ENCODE measurements around the gene DNAH11. TPM values are rescaled to one million over a fixed set of nuclear protein-coding genes. Genes with fewer than 3 reads are reported as not detected.

DNAH11 gene
- total RNA-seq, 6 donors from 2014 or later = 4.2 to 45.5 (median 12.0) TPM

DNA sequence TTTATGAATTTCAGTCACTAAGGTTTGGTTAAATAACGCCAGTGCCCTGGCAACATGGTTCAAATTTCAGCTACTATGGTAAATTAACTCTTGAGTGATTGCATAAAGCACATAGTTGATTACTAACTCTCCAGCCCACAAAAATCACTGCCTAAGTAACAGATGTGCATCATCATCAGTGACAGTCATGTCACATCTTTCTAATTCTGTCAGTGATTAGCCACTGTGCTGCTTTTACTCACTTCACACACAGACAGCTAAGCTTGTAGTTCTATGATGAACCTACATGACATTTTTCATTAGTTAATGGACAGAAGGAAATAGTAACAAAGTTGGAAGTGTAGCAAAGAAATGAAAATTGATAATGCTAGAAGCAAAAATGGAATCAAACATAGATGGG lies 108.9 kb downstream of the DNAH11 start:
- Histone ChIP-seq H3K9me3 (no peaks in the 10 kb centered on the region), H3K27ac (no peak overlapping the region), H3K4me3 (no peak overlapping the region), H3K36me3 (no peaks in the 10 kb centered on the region), H3K4me1 (no peaks in the 10 kb centered on the region), H3K27me3 (no peaks in the 10 kb centered on the region)
- no peak for DNase-seq
- WGBS, 2 donors = 41 to 69% methylated on average over 1 of the region's 1 CpG
- no peak for TF ChIP-seq POLR2A (IDR thresholded peaks at IDR 0.05)
- TF ChIP-seq POLR2AphosphoS5 (IDR thresholded peaks at IDR 0.05) = no peak
- no peak for TF ChIP-seq EP300 (IDR thresholded peaks at IDR 0.05)
- TF ChIP-seq CTCF (IDR thresholded peaks at IDR 0.05) = no peak
- ATAC-seq (ENCODE audit: low FRiP score in 2 of 2) = no peak

GRCh38 chr7:21653623-21654022 lies 110.8 kb downstream of the DNAH11 start:
- no peak for ATAC-seq (ENCODE audit: low FRiP score in 2 of 2)
- WGBS, 2 donors = 89 to 95% methylated on average over 4 of the region's 4 CpGs
- Histone ChIP-seq H3K4me1 (no peaks in the 10 kb centered on the region), H3K27ac (no peak overlapping the region), H3K27me3 (no peaks in the 10 kb centered on the region), H3K36me3 (no peaks in the 10 kb centered on the region), H3K4me3 (no peak overlapping the region), H3K9me3 (no peaks in the 10 kb centered on the region)
- no peak for DNase-seq
- no peak for TF ChIP-seq POLR2AphosphoS5 (IDR thresholded peaks at IDR 0.05)
- TF ChIP-seq EP300 (IDR thresholded peaks at IDR 0.05) = no peak
- TF ChIP-seq CTCF (IDR thresholded peaks at IDR 0.05) = no peak
- no peak for TF ChIP-seq POLR2A (IDR thresholded peaks at IDR 0.05)

DNA sequence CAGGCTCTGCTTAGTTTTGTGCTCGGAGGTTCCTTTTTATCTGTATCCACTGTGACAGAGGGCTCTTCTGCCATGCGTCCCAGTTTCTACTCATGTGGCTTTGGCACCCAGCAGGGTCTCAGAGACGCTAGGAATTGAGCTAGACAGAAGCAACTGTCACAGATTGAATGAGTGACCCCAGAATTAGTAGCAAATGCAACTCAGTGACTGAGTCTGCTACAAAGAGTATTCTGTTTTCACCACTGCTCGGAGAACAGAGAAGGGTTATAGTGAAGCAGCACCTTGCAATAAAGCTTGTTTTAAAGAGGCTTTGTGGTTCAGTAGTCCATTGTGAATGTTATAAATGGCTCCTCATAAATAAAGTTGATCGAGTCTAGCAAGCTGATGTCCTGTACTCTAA lies 113.2 kb downstream of the DNAH11 start:
- Histone ChIP-seq H3K4me3 (no peak overlapping the region), H3K9me3 (peaks cover 0 to 4% (median 2%) of the 10 kb centered on the region in 4 donors), H3K36me3 (no peaks in the 10 kb centered on the region), H3K27ac (no peak overlapping the region), H3K27me3 (no peaks in the 10 kb centered on the region), H3K4me1 (no peaks in the 10 kb centered on the region)
- no peak for TF ChIP-seq EP300 (IDR thresholded peaks at IDR 0.05)
- no peak for TF ChIP-seq POLR2A (IDR thresholded peaks at IDR 0.05)
- no peak for TF ChIP-seq CTCF (IDR thresholded peaks at IDR 0.05)
- TF ChIP-seq POLR2AphosphoS5 (IDR thresholded peaks at IDR 0.05) = no peak
- ATAC-seq (ENCODE audit: low FRiP score in 2 of 2) = no peak
- 89 to 94% methylated on average over 5 of the region's 5 CpGs for WGBS, 2 donors
- no peak for DNase-seq

GRCh38 chr7:21656796-21657195 lies 114.0 kb downstream of the DNAH11 start:
- Histone ChIP-seq H3K27ac (no peak overlapping the region), H3K4me3 (no peak overlapping the region), H3K4me1 (no peaks in the 10 kb centered on the region), H3K9me3 (peaks cover 0 to 9% (median 4%) of the 10 kb centered on the region in 4 donors), H3K36me3 (no peaks in the 10 kb centered on the region), H3K27me3 (no peaks in the 10 kb centered on the region)
- DNase-seq (no peak), ATAC-seq (ENCODE audit: low FRiP score in 2 of 2) (no peak)
- TF ChIP-seq POLR2AphosphoS5 (IDR thresholded peaks at IDR 0.05) = no peak
- no peak for TF ChIP-seq CTCF (IDR thresholded peaks at IDR 0.05)
- no peak for TF ChIP-seq POLR2A (IDR thresholded peaks at IDR 0.05)
- WGBS, 2 donors = 51 to 82% methylated on average over 2 of the region's 2 CpGs

DNA sequence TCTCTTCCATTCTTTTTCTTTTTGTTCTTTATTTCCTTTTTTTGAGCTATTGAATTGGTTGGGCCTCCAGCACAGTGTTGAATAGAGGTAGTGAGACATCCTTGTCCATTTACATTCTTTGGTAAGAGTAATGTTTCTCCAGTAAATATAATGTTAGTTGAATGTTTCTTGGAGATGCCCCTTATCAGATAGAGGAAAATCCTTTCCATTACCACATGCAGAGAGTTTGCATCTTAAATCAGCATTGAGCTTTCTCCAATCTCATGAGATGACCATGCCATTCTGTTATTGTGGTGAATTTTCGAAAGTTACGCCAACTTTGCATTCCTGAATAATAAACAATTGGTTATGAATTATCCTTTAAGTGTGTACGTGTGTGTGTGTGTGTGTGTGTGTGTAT lies 127.7 kb downstream of the DNAH11 start:
- DNase-seq (no peak), ATAC-seq (ENCODE audit: low FRiP score in 2 of 2) (no peak)
- no peak for TF ChIP-seq POLR2A (IDR thresholded peaks at IDR 0.05)
- no peak for TF ChIP-seq POLR2AphosphoS5 (IDR thresholded peaks at IDR 0.05)
- TF ChIP-seq CTCF (IDR thresholded peaks at IDR 0.05) = no peak
- no peak for TF ChIP-seq EP300 (IDR thresholded peaks at IDR 0.05)
- Histone ChIP-seq H3K27ac (no peak overlapping the region), H3K4me3 (no peak overlapping the region), H3K36me3 (no peaks in the 10 kb centered on the region), H3K9me3 (no peaks in the 10 kb centered on the region), H3K4me1 (no peaks in the 10 kb centered on the region), H3K27me3 (no peaks in the 10 kb centered on the region)
- 62 to 73% methylated on average over 3 of the region's 3 CpGs for WGBS, 2 donors

All from upper lobe of left lung (tissue), 6 donors.